ENCODE measurements around the gene DTYMK.

DNA sequence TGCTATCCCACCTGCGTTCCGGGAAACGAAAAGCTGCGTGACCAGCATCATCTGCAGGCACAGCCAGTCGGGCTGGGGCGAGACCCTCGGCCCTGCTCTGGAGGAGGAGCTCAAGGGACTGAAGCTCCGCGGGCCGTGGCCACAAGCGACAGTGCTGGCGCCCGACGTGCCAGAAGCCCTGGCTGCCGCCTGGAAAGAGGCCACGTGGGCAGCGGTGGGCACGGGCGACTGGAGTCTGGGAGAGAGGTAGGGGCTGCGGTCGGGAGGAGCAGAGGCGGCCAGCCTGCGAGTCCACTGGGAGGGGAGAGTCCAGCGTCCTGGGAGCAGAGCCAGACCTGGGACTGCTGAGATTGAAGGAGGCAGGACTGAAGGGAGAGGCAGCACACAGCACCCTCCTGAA, 9.2 kb downstream of the DTYMK start:
- no peak for TF ChIP-seq POLR2A (IDR thresholded peaks at IDR 0.05; ENCODE audit: extremely low read depth, insufficient read length)
- TF ChIP-seq, protein P1, sequence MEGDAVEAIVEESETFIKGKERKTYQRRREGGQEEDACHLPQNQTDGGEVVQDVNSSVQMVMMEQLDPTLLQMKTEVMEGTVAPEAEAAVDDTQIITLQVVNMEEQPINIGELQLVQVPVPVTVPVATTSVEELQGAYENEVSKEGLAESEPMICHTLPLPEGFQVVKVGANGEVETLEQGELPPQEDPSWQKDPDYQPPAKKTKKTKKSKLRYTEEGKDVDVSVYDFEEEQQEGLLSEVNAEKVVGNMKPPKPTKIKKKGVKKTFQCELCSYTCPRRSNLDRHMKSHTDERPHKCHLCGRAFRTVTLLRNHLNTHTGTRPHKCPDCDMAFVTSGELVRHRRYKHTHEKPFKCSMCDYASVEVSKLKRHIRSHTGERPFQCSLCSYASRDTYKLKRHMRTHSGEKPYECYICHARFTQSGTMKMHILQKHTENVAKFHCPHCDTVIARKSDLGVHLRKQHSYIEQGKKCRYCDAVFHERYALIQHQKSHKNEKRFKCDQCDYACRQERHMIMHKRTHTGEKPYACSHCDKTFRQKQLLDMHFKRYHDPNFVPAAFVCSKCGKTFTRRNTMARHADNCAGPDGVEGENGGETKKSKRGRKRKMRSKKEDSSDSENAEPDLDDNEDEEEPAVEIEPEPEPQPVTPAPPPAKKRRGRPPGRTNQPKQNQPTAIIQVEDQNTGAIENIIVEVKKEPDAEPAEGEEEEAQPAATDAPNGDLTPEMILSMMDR (IDR thresholded peaks at IDR 0.05; ENCODE audit: low read depth, low read length): no peak

Data from NB4 (cell line).